AG04450 (cell line): ENCODE measurements around the gene WRAP73. TPM values are rescaled to one million over a fixed set of nuclear protein-coding genes. Genes with fewer than 3 reads are reported as not detected.
"Not testable (repeated sequence)": the region's sequence is repeated elsewhere in the genome, so short reads cannot be mapped to it uniquely, and the experiment has no call there.

Experiments
- CTCF ChIA-PET: fragments of 300-600, 350-600 bp; formaldehyde crosslinking; extraction: SDS; loops from one replicate; lab custom pipeline; 2022; ENCODE audit warnings: antibody characterized with exemption, inconsistent platforms; lab: Charles Lee
- POLR2A ChIA-PET: fragments of 350-600 bp; formaldehyde crosslinking; extraction: SDS; loops from one replicate; lab custom pipeline; 2021; ENCODE audit warnings: antibody characterized with exemption, inconsistent platforms; lab: Yijun Ruan, JAX
- DNase-seq: peaks from one replicate; pipeline ENCODE4 v3.0.0-alpha.2; 2011; ENCODE audit warnings: low read depth, low spot score
- H3K27ac ChIP-seq: one replicate; pipeline ENCODE4 v1.5.1; 2012; ENCODE audit warnings: low read depth, low read length, control low read depth
- H3K27me3 ChIP-seq: one replicate; pipeline ENCODE4 v1.6.0; 2012; ENCODE audit warnings: low read length; ENCODE audit not compliant: control insufficient read depth, insufficient read depth
- H3K4me3 ChIP-seq: 2 replicates; pipeline ENCODE4 v1.5.1; 2011; ENCODE audit warnings: mild to moderate bottlenecking, low read depth, low read length, control low read depth
- H3K9me3 ChIP-seq: 2 replicates; pipeline ENCODE4 v1.5.1; 2012; ENCODE audit warnings: low read length; ENCODE audit not compliant: control insufficient read depth, insufficient read depth
- polyA plus RNA-seq: library from polyadenylated mRNA; depleted of rRNA; stranded (reverse); fragments of >200 nt; gene quantifications from 2 replicates; pipeline ENCODE4 v1.2.3, GENCODE V29; 2011
- TF ChIP-seq, protein P1 (sequence below): IDR thresholded peaks from 2 replicates; pipeline ENCODE4 v1.5.1; 2011; ENCODE audit warnings: low read depth, low read length, control low read depth, inconsistent platforms

WRAP73 gene
- polyA plus RNA-seq, 1 experiment: 14.1 TPM

DNA sequence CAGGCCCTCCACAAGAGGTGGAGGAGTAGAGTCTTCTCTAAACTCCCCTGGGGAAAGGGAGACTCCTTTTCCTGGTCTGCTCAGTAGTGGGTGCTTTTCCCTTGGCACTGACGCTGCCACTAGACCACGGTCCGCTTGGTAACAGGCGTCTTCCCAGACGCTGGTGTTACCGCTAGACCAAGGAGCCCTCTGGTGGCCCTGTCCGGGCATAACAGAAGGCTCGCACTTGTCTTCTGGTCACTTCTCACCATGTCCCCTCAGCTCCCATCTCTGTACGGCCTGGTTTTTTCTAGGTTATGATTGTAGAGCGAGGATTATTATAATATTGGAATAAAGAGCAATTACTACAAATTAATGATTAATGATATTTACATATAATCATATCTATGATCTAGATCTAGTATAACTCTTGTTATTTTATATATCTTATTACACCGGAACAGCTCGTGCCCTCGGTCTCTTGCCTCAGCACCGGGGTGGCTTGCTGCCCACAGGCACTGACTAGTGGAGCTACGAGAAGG lies 28.7 kb downstream of the WRAP73 start:
- H3K27ac ChIP-seq, DNase-seq, H3K27me3 ChIP-seq, H3K9me3 ChIP-seq, H3K4me3 ChIP-seq, POLR2A ChIA-PET: not testable (repeated sequence)
- CTCF ChIA-PET: interaction anchor here (1.1 to 6.4 kb wide), 6 partner anchors 34 to 168 kb away, joined by 4 to 73 read pairs (median 8); no protein-coding TSS in a partner anchor
- TF ChIP-seq, protein P1, sequence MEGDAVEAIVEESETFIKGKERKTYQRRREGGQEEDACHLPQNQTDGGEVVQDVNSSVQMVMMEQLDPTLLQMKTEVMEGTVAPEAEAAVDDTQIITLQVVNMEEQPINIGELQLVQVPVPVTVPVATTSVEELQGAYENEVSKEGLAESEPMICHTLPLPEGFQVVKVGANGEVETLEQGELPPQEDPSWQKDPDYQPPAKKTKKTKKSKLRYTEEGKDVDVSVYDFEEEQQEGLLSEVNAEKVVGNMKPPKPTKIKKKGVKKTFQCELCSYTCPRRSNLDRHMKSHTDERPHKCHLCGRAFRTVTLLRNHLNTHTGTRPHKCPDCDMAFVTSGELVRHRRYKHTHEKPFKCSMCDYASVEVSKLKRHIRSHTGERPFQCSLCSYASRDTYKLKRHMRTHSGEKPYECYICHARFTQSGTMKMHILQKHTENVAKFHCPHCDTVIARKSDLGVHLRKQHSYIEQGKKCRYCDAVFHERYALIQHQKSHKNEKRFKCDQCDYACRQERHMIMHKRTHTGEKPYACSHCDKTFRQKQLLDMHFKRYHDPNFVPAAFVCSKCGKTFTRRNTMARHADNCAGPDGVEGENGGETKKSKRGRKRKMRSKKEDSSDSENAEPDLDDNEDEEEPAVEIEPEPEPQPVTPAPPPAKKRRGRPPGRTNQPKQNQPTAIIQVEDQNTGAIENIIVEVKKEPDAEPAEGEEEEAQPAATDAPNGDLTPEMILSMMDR: peak; percentile 70

DNA sequence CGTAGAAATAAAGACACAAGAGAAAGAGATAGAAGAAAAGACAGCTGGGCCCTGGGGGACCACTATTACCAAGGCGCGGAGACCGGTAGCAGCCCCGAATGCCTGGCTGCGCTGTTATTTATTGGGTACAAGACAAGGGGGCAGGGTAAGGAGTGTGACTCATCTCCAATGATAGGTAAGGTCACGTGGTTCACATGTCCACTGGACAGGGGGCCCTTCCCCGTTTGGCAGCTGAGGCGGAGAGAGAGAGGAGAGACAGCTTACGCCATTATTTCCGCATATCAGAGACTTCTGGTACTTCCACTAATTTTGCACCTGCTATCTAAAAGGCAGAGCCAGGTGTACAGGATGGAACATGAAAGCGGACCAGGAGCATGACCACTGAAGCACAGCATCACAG lies 29.2 kb downstream of the WRAP73 start:
- no peaks in the 10 kb centered on the region; the same call in 1 of the 2 replicates for H3K9me3 ChIP-seq
- H3K4me3 ChIP-seq: no peak overlapping the region
- POLR2A ChIA-PET: no interaction called here
- no peak for DNase-seq
- peaks cover 5% of the 10 kb centered on the region for H3K27me3 ChIP-seq
- H3K27ac ChIP-seq: no peak overlapping the region
- CTCF ChIA-PET: interaction anchor here (0.9 to 6.4 kb wide), 13 partner anchors 13 to 168 kb away, joined by 3 to 73 read pairs (median 7); no protein-coding TSS in a partner anchor
- TF ChIP-seq, protein P1: no peak

DNA sequence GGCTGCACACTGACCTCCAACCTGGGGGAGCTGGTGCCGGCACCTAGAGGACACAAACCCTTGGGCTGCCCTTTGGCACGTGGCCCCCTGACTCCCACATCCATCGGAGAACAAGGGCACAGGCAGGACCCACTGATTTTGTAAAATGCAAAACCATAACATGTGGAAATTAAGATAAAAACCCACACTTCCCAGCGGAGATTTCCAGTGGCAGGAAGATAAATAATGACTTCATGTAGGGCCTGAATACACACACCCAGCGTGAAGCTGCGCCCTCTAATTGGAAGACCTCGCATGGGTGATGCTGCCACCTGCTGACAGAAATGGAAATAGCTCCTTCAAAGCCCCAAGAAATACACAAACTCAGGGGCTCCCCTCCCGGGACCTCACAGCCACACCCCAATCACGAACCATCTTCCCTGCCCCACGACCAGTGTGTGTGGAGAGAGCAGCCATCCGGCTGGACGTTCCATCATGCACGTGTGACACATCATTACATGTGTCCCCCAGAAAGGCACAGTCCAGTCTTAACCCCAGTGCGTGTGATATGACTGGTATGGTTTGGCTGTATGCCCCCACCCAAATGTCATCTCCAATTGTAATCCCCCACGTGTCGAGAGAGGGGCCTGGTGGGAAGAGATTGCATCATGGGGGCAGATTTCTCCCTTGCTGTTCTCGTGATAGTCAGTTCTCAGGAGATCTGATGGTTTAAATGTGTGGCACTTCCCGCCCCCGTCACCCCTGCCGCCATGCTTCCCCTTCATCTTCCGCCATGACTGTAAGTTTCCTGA lies 30.8 kb downstream of the WRAP73 start:
- H3K27me3 ChIP-seq: peaks cover 5% of the 10 kb centered on the region
- TF ChIP-seq, protein P1: peak; percentile 89
- ChIA-PET POLR2A (interaction anchor here (1.3 kb wide), 1 partner anchor 128 kb away, joined by 5 read pairs; no protein-coding TSS in a partner anchor), CTCF (interaction anchor here (0.6 to 6.4 kb wide), 32 partner anchors 10 to 1167 kb away, joined by 3 to 73 read pairs (median 4); partner anchors contain the start of gene WRAP73)
- peak; percentile 58 for DNase-seq
- no peaks in the 10 kb centered on the region; the same call in 1 of the 2 replicates for H3K9me3 ChIP-seq
- H3K27ac ChIP-seq: no peak overlapping the region
- H3K4me3 ChIP-seq: no peak overlapping the region

DNA sequence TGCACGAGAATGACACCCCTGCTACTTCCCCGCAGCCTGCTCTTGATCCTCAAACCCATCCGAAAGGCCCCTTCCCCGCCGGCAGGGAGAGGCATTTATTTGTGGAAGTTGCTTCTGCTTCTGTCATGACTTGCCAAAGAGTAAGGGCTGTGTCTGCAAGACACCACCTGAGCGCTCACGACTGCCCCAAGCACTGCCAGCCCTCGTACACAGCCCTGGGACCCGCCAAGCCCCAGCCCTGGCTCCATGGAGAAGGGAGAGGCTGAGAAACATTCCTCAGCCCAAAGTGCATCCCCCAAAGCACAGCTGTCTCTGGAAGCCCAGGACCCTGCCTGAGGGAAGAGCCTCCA lies 31.4 kb downstream of the WRAP73 start:
- H3K27me3 ChIP-seq: peaks cover 5% of the 10 kb centered on the region
- TF ChIP-seq, protein P1: no peak
- POLR2A ChIA-PET: interaction anchor here (1.3 kb wide), 1 partner anchor 128 kb away, joined by 5 read pairs; no protein-coding TSS in a partner anchor
- H3K27ac ChIP-seq: no peak overlapping the region
- DNase-seq: no peak
- H3K9me3 ChIP-seq: no peaks in the 10 kb centered on the region; the same call in 1 of the 2 replicates
- CTCF ChIA-PET: interaction anchor here (0.6 to 6.4 kb wide), 27 partner anchors 10 to 1166 kb away, joined by 3 to 73 read pairs (median 4); partner anchors contain the start of gene WRAP73
- no peak overlapping the region for H3K4me3 ChIP-seq
